GM21526 (cell line): ENCODE data around the gene KIF12.

Experiments
- ATAC-seq: cut with Tn5 transposase; IDR thresholded peaks from one replicate; pipeline ENCODE4 v1.9.1; 2021; ENCODE audit warnings: moderate library complexity; ENCODE audit not compliant: unreplicated experiment, low FRiP score

The KIF12 gene

GRCh38 chr9:114108016-114108833 is 9.1 kb upstream of the KIF12 start:
- ATAC-seq: peak; percentile 78

- no peak for ATAC-seq
Measured at GRCh38 chr9:114107286-114108001, 8.4 kb upstream of the KIF12 start.

- ATAC-seq: no peak
Measured at GRCh38 chr9:114105236-114105635, 6.1 kb upstream of the KIF12 start.

GRCh38 chr9:114102484-114102883 is 3.4 kb upstream of the KIF12 start:
- no peak for ATAC-seq

GRCh38 chr9:114100536-114100935 is 1.4 kb upstream of the KIF12 start:
- ATAC-seq: no peak

GRCh38 chr9:114099669-114100270 is 678 bp upstream of the KIF12 start:
- no peak for ATAC-seq

- no peak for ATAC-seq
Measured at GRCh38 chr9:114098021-114098935, 814 bp downstream of the KIF12 start.

- ATAC-seq: no peak
Measured at GRCh38 chr9:114097613-114098020, 1.5 kb downstream of the KIF12 start.

GRCh38 chr9:114096866-114097612 is 2.1 kb downstream of the KIF12 start:
- ATAC-seq: no peak

- ATAC-seq: no peak
Measured at GRCh38 chr9:114096041-114096511, 3.0 kb downstream of the KIF12 start.

GRCh38 chr9:114094971-114095370 is 4.1 kb downstream of the KIF12 start:
- no peak for ATAC-seq

GRCh38 chr9:114093761-114094505 is 5.2 kb downstream of the KIF12 start:
- no peak for ATAC-seq

GRCh38 chr9:114093031-114093471 is 6.0 kb downstream of the KIF12 start:
- ATAC-seq: no peak

GRCh38 chr9:114092336-114092735 is 6.8 kb downstream of the KIF12 start:
- ATAC-seq: no peak

GRCh38 chr9:114091711-114092110 is 7.4 kb downstream of the KIF12 start:
- no peak for ATAC-seq

GRCh38 chr9:114090798-114091197 is 8.3 kb downstream of the KIF12 start:
- no peak for ATAC-seq

- ATAC-seq: no peak
Measured at GRCh38 chr9:114089206-114089840, 9.8 kb downstream of the KIF12 start.

- no peak for ATAC-seq
Measured at GRCh38 chr9:114088571-114089170, 10.4 kb downstream of the KIF12 start.
